Esophagus muscularis mucosa (tissue), 3 donors: ENCODE measurements around the gene PLEKHH1.

Experiments used
- POLR2A ChIP-seq: fragments of 450-650 bp; IDR thresholded peaks from one replicate; pipeline ENCODE4 v1.6.1; 2017; ENCODE audit warnings: antibody characterized with exemption, moderate library complexity, mild to moderate bottlenecking, low read depth
- TF ChIP-seq, protein P1 (sequence below), 3 experiments: fragments of 200-600 bp in 2 of 3; fragments of 450-650 bp in 1 of 3; sonication (generic) in 2 of 3; IDR thresholded peaks; one replicate each; pipeline ENCODE4 v1.5.1; 2017 to 2019; ENCODE audit warnings: antibody characterized with exemption in 3 of 3, mild to moderate bottlenecking in 2 of 3, moderate library complexity in 1 of 3

- TF ChIP-seq, protein P1, sequence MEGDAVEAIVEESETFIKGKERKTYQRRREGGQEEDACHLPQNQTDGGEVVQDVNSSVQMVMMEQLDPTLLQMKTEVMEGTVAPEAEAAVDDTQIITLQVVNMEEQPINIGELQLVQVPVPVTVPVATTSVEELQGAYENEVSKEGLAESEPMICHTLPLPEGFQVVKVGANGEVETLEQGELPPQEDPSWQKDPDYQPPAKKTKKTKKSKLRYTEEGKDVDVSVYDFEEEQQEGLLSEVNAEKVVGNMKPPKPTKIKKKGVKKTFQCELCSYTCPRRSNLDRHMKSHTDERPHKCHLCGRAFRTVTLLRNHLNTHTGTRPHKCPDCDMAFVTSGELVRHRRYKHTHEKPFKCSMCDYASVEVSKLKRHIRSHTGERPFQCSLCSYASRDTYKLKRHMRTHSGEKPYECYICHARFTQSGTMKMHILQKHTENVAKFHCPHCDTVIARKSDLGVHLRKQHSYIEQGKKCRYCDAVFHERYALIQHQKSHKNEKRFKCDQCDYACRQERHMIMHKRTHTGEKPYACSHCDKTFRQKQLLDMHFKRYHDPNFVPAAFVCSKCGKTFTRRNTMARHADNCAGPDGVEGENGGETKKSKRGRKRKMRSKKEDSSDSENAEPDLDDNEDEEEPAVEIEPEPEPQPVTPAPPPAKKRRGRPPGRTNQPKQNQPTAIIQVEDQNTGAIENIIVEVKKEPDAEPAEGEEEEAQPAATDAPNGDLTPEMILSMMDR (IDR thresholded peaks at IDR 0.05), result no peak
- TF ChIP-seq POLR2A, result no peak
These were observed 4.8 kb upstream of the PLEKHH1 start for GRCh38 chr14:67528276-67528675.
